B cell (primary cell): ENCODE data around the gene PITPNB. TPM values are rescaled to one million over a fixed set of nuclear protein-coding genes. Genes with fewer than 3 reads are reported as not detected.

Source experiments
- ATAC-seq: fragments of 200-7000 bp; cut with Tn5 transposase; one replicate; pipeline ENCODE4 v1.10.0; 2021; ENCODE audit warnings: low read depth, mild to moderate bottlenecking, moderate number of reproducible peaks, moderate library complexity
- CTCF ChIA-PET: fragments of 350-600 bp; sonication (Branson Sonifier 250); formaldehyde crosslinking; loops from one replicate; lab custom pipeline; 2021; ENCODE audit warnings: antibody characterized with exemption, inconsistent platforms; lab: Charles Lee
- POLR2A ChIA-PET: fragments of 350-600 bp; sonication (Branson Sonifier 250); formaldehyde crosslinking; loops from one replicate; lab custom pipeline; 2021; ENCODE audit warnings: antibody characterized with exemption; lab: Charles Lee
- DNase-seq: peaks from one replicate; pipeline ENCODE4 v3.0.0; 2013
- H2AFZ ChIP-seq: 2 replicates; pipeline ENCODE4 v1.6.1; 2012; ENCODE audit warnings: mild to moderate bottlenecking, low read depth, low read length; ENCODE audit not compliant: insufficient read depth, poor library complexity, severe bottlenecking
- H3K27ac ChIP-seq, 2 donors: 1 replicate in 1 of 2; 2 replicates in 1 of 2; pipeline ENCODE4 v1.5.1; 2012 to 2013; ENCODE audit warnings: low read length in 2 of 2, mild to moderate bottlenecking in 2 of 2, moderate library complexity in 1 of 2
- H3K27me3 ChIP-seq, 4 experiments: fragments of 200-600 bp in 1 of 4; sonication (generic) in 1 of 4; replicated peaks in 1 of 4; 1 replicate in 2 of 4; 2 replicates in 2 of 4; pipeline versions ENCODE4 v1.6.1 to v1.7.0; 2013 to 2016; ENCODE audit warnings: low read length in 3 of 4, mild to moderate bottlenecking in 2 of 4, mixed read lengths in 1 of 4, moderate library complexity in 1 of 4; ENCODE audit not compliant: insufficient read depth in 4 of 4, control insufficient read depth in 3 of 4; ENCODE audit errors: control extremely low read depth in 1 of 4
- H3K36me3 ChIP-seq, 2 experiments: replicated peaks in 1 of 2; 1 replicate in 1 of 2; 2 replicates in 1 of 2; pipeline versions ENCODE4 v1.6.1 to v1.7.1; 2013; ENCODE audit warnings: low read length in 1 of 2; ENCODE audit not compliant: insufficient read depth in 2 of 2, control insufficient read depth in 1 of 2; ENCODE audit errors: control extremely low read depth in 1 of 2, extremely low read depth in 1 of 2
- H3K4me1 ChIP-seq, 2 donors: fragments of 200-600 bp in 1 of 2; sonication (generic) in 1 of 2; 1 replicate in 1 of 2; 2 replicates in 1 of 2; pipeline versions ENCODE4 v1.5.1 to v1.6.1; 2013 to 2017; ENCODE audit warnings: low read length in 2 of 2; ENCODE audit not compliant: control insufficient read depth in 2 of 2, insufficient read depth in 2 of 2
- H3K4me2 ChIP-seq: replicated peaks from 2 replicates; pipeline ENCODE3; 2012; ENCODE audit warnings: mild to moderate bottlenecking, low read depth, low read length; ENCODE audit not compliant: poor library complexity, severe bottlenecking
- H3K4me3 ChIP-seq, 5 experiments: fragments of 200-600 bp in 1 of 5; sonication (generic) in 1 of 5; 1 replicate in 3 of 5; 2 replicates in 2 of 5; pipeline versions ENCODE4 v1.5.1 to v1.7.0; 2011 to 2016; ENCODE audit warnings: low read length in 4 of 5, mild to moderate bottlenecking in 4 of 5, low read depth in 2 of 5, control low read depth in 1 of 5, moderate library complexity in 1 of 5; ENCODE audit not compliant: insufficient read depth in 1 of 5; ENCODE audit errors: control extremely low read depth in 1 of 5, extremely low read depth in 1 of 5
- H3K79me2 ChIP-seq: fragments of 200-600 bp; sonication (generic); one replicate; pipeline ENCODE4 v1.6.0; 2016; ENCODE audit warnings: low read length; ENCODE audit not compliant: control insufficient read depth, insufficient read depth
- H3K9ac ChIP-seq: fragments of 200-600 bp; sonication (generic); 2 replicates; pipeline ENCODE4 v1.6.1; 2017; ENCODE audit warnings: mild to moderate bottlenecking, low read length, moderate library complexity
- H3K9me3 ChIP-seq, 3 donors: one replicate each; pipeline versions ENCODE4 v1.6.1 to v1.7.1; 2013; ENCODE audit warnings: low read length in 2 of 3; ENCODE audit not compliant: control insufficient read depth in 2 of 3, insufficient read depth in 1 of 3; ENCODE audit errors: control extremely low read depth in 1 of 3
- H4K20me1 ChIP-seq: 2 replicates; pipeline ENCODE4 v1.6.0; 2012; ENCODE audit warnings: mild to moderate bottlenecking, low read length; ENCODE audit not compliant: insufficient read depth, control insufficient read depth, poor library complexity, severe bottlenecking
- H3K27ac Mint-ChIP-seq: one replicate; pipeline ENCODE4 v1.8.0; 2021; ENCODE audit warnings: mixed read lengths
- H3K27me3 Mint-ChIP-seq: one replicate; pipeline ENCODE4 v1.8.0; 2021; ENCODE audit warnings: mixed read lengths
- H3K4me1 Mint-ChIP-seq: one replicate; pipeline ENCODE4 v1.8.0; 2021; ENCODE audit warnings: mixed read lengths
- H3K4me3 Mint-ChIP-seq: one replicate; pipeline ENCODE4 v1.8.0; 2021; ENCODE audit warnings: mixed read lengths
- H3K9me3 Mint-ChIP-seq: one replicate; pipeline ENCODE4 v1.8.0; 2022; ENCODE audit warnings: mixed read lengths; ENCODE audit not compliant: insufficient read depth
- CTCF ChIP-seq: fragments of 200-600 bp; IDR thresholded peaks from one replicate; pipeline ENCODE4 v1.8.0; 2022; ENCODE audit warnings: antibody characterized with exemption, mild to moderate bottlenecking
- EZH2 ChIP-seq: IDR thresholded peaks from 2 replicates; pipeline ENCODE4 v1.6.1; 2012; ENCODE audit warnings: borderline replicate concordance, low read depth, mild to moderate bottlenecking, moderate library complexity, low read length; ENCODE audit not compliant: insufficient read depth, poor library complexity, severe bottlenecking
- WGBS: methylation state at CpG from one replicate; pipeline ENCODE4 v1.1.5; 2013; ENCODE audit warnings: missing lambda C conversion rate; ENCODE audit not compliant: insufficient coverage; 5-methylcytosine and 5-hydroxymethylcytosine counted together
- intact Hi-C: fragments of 100-400 bp; cut with micrococcal nuclease; formaldehyde crosslinking; loops from one replicate; pipeline ENCODE4 v1.10.0; 2022
- polyA plus RNA-seq: library from polyadenylated mRNA; depleted of rRNA; stranded (reverse); fragments of >200 nt; gene quantifications from 2 replicates; pipeline ENCODE4 v1.2.3, GENCODE V29; 2012
- total RNA-seq, 2 donors: library from RNA; stranded (reverse); fragments of 120-200 nt in 1 of 2; gene quantifications; 1 replicate in 1 of 2; 2 replicates in 1 of 2; pipeline versions ENCODE4 v1.2.3 to v1.2.4, GENCODE V29; 2013 to 2022

PITPNB gene
- total and polyA plus RNA-seq, 2 donors (not counting 1 experiment from before 2014, with no cell fraction given) = 17.5 to 82.3 TPM

GRCh38 chr22:27843441-27843840 lies 75.6 kb downstream of the PITPNB start:
- ATAC-seq = no peak
- no peaks in the 10 kb centered on the region for H3K9me3 Mint-ChIP-seq
- POLR2A ChIA-PET = no interaction called here

More at GRCh38 chr22:27843441-27843840, 75.6 kb downstream of the PITPNB start:
- Mint-ChIP-seq H3K4me3 (no peak overlapping the region), H3K4me1 (no peaks in the 10 kb centered on the region), H3K27ac (no peak overlapping the region), H3K27me3 (no peaks in the 10 kb centered on the region)
- CTCF ChIA-PET = no interaction called here
- Histone ChIP-seq H3K27me3 (no peaks in the 10 kb centered on the region), H3K4me1 (no peaks in the 10 kb centered on the region), H3K9me3 (peaks cover 0 to 5% (median 0%) of the 10 kb centered on the region in 3 donors), H3K27ac (no peak overlapping the region), H3K9ac (no peak overlapping the region), H3K36me3 (peaks cover 0 to 9% of the 10 kb centered on the region in 2 experiments), H4K20me1 (no peaks in the 10 kb centered on the region), H3K4me2 (no peak overlapping the region), H3K4me3 (no peak overlapping the region), H2AFZ (no peak overlapping the region), H3K79me2 (no peaks in the 10 kb centered on the region)
- WGBS = 96% methylated on average over 5 of the region's 7 CpGs
- DNase-seq = no peak
- no peak for TF ChIP-seq EZH2
- TF ChIP-seq CTCF = no peak
- intact Hi-C loops = no loop called here
